DMS79 treated with DMSO at 0.1 percent for 48 hours (cell line): ENCODE results near the gene KRTAP19-8.

Source experiments
- DNase-seq: peaks from one replicate; lab custom pipeline; 2025; lab: John Stamatoyannopoulos, UW

KRTAP19-8 gene

GRCh38 chr21:31038376-31038775 lies at the start of gene KRTAP19-8:
KRTAP19-8 (minus strand) TSS chr21:31038476; CDS start chr21:31038443, 33 bp downstream.
- no peak for DNase-seq

- DNase-seq = no peak
Observed at GRCh38 chr21:31087639-31088473, 49.6 kb upstream of the KRTAP19-8 start.

GRCh38 chr21:31084689-31085088 lies 46.4 kb upstream of the KRTAP19-8 start:
- DNase-seq = no peak

GRCh38 chr21:31078796-31079195 lies 40.5 kb upstream of the KRTAP19-8 start:
- DNase-seq = no peak

GRCh38 chr21:31078216-31078615 lies 39.9 kb upstream of the KRTAP19-8 start:
- DNase-seq = no peak

- no peak for DNase-seq
Observed at GRCh38 chr21:31075848-31076247, 37.6 kb upstream of the KRTAP19-8 start.

- DNase-seq = no peak
Observed at GRCh38 chr21:31072533-31072932, 34.3 kb upstream of the KRTAP19-8 start.

- no peak for DNase-seq
Observed at GRCh38 chr21:31064803-31065202, 26.5 kb upstream of the KRTAP19-8 start.

- DNase-seq = no peak
Observed at GRCh38 chr21:31052489-31053142, 14.3 kb upstream of the KRTAP19-8 start.

- DNase-seq = no peak
Observed at GRCh38 chr21:31050577-31051157, 12.4 kb upstream of the KRTAP19-8 start.

- DNase-seq = no peak
Observed at GRCh38 chr21:31045841-31046240, 7.6 kb upstream of the KRTAP19-8 start.

- DNase-seq = no peak
Observed at GRCh38 chr21:31043471-31043870, 5.2 kb upstream of the KRTAP19-8 start.

GRCh38 chr21:31042080-31042464 lies 3.8 kb upstream of the KRTAP19-8 start:
- no peak for DNase-seq

GRCh38 chr21:31041295-31042079 lies 3.2 kb upstream of the KRTAP19-8 start:
- no peak for DNase-seq

- DNase-seq = no peak
Observed at GRCh38 chr21:31034378-31034777, 3.9 kb downstream of the KRTAP19-8 start.

GRCh38 chr21:31030367-31031106 lies 7.7 kb downstream of the KRTAP19-8 start:
- DNase-seq = no peak

GRCh38 chr21:31023680-31024079 lies 14.6 kb downstream of the KRTAP19-8 start:
- DNase-seq = no peak

GRCh38 chr21:31022306-31022705 lies 16.0 kb downstream of the KRTAP19-8 start:
- no peak for DNase-seq

GRCh38 chr21:31018232-31018631 lies 20.0 kb downstream of the KRTAP19-8 start:
- no peak for DNase-seq

GRCh38 chr21:31014891-31015290 lies 23.4 kb downstream of the KRTAP19-8 start:
- DNase-seq = no peak
